HG02938 (cell line): ENCODE results near the gene PTPRR.

ENCODE experiments used
- ATAC-seq: cut with Tn5 transposase; IDR thresholded peaks from one replicate; pipeline ENCODE4 v1.9.1; 2021; ENCODE audit warnings: mild to moderate bottlenecking, moderate library complexity; ENCODE audit not compliant: unreplicated experiment

Gene PTPRR

DNA sequence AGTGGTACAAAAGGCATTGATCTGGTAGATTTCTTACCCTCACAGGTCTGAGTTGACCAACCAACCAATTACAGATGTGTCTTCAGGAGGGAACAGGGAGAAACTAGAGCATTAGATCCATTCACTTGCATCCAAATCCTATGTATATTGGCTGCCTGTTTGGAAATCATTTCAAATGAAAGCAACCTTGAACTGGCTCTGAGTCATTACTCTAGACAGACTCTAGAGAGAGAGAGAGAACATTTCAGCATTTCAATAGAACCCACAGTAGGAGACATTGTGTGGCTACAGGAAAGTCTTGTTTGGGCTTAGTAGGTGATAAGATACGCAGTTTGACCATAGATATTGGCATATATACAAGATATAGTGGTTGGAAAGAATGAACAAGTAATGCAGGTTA lies 114.5 kb downstream of the PTPRR start:
- no peak for ATAC-seq

DNA sequence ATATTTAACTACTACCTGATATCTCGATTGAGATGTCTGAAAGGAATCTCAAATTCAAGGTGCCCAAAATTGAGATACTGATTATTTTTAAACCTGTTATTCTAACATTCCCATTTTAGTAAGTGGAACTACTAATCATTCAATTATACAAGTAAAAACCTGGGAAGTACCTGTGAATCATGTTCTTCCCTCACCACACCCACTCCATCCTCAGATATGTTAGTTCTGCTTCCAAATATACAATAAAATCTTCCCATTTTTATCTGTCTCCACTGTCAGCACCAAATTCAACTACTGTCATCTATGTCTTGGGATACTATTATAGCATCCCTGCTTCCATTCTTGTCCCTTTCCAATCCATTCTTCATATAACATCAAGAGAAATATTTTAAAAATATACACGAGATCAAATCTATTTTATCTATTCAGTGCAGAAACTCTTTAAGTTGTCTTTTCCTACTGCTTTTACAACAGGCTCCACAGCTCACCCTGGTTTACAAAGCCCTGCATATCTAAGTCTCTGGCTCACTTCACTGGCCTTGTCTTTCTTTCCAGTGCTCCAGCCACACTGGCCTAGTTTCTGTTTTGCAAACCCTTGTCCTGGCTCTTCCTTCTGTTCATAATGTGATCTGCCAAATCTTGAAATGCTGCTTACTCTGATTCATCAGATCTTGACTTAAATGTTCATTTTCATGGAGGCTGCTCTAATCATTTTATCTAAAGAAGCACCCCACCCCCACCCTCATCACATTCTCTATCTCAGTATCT lies 122.3 kb downstream of the PTPRR start:
- ATAC-seq, result no peak

DNA sequence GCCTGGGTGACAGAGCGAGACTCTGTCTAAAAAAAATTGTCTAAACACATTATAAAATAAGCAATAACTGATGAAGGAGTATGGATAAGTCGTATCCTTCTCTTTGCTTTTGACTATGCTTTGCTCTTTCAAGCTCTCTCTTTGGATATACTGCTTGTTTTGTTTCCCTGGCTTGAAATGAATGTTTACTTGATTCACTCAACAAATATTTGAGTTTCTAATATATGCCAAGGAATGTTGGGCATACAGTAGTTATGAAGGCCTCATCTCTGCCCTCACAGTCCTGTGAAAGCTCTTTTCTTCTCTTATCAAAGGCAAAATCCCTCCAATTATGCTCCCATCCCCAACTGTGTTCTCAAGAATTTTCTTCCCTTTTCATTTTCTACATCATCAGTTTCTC lies 123.5 kb downstream of the PTPRR start:
- no peak for ATAC-seq

GRCh38 chr12:70795608-70796007 lies 124.9 kb downstream of the PTPRR start:
- no peak for ATAC-seq

DNA sequence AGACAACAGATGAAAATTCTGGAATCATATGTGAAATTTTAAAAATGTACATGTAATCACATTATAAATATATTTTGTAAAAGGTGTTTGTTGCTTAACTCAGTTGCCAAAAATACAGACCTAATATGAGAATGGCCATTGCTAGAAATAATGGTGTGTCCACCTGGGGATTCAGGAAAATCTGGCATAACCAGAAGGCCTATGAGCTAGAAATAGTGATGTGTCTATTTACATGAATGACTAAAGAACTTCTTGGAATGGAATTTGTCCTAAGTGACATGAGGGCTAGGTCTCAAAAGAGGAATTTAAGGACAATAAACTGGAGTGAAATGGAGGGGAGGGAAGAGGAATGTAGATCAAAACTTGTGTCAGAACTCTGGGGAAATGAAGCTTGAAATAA lies 126.4 kb downstream of the PTPRR start:
- no peak for ATAC-seq

DNA sequence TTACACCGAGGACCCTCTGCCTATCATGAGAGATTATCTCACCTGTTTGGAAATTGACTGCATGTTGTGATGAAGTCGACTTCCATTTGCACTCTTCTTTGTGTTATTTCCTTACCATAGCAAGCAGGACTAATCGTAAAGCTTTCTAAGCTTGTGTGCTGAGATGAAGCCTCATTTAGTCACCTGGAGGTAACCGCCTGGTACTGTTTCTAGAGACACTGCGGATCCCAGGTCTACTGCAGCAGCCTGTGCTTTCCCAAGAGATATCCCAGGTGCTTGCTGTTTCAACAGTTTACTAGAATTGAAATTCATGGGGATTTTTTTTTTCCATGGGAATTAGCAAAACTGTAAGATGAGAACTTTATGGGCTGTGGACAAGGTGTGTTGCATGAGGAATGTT lies 131.8 kb downstream of the PTPRR start:
- no peak for ATAC-seq

GRCh38 chr12:70787612-70788011 lies 132.9 kb downstream of the PTPRR start:
- ATAC-seq, result no peak

- no peak for ATAC-seq
Measured at GRCh38 chr12:70785896-70786295, 134.6 kb downstream of the PTPRR start.

GRCh38 chr12:70784042-70784668 lies 136.4 kb downstream of the PTPRR start:
- ATAC-seq, result no peak

- no peak for ATAC-seq
Measured at GRCh38 chr12:70783455-70783854, 137.1 kb downstream of the PTPRR start.

GRCh38 chr12:70779250-70779649 lies 141.3 kb downstream of the PTPRR start:
- no peak for ATAC-seq

GRCh38 chr12:70774055-70774454 lies 146.5 kb downstream of the PTPRR start:
- no peak for ATAC-seq

GRCh38 chr12:70772836-70773235 lies 147.7 kb downstream of the PTPRR start:
- ATAC-seq, result no peak

DNA sequence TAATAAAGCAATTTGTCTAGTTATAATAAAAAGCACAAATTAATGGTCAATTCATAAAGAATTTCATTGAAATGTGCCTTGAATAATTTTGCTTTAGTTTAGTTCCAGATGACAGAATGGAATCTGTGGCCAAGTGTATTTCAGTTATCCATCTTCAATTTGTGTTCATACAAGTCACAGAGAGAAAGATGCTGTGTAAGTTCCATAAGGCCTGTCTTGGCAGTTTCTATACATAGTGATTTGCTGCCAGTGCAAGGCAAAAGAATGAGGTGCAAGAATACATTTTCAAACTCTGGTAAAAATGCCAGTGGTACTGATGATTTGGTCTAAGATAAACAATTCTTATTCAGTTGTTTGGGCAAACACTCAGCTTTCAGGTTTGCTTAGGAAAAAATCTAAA lies 149.0 kb downstream of the PTPRR start:
- ATAC-seq, result no peak

GRCh38 chr12:70763666-70764065 lies 156.9 kb downstream of the PTPRR start:
- no peak for ATAC-seq

DNA sequence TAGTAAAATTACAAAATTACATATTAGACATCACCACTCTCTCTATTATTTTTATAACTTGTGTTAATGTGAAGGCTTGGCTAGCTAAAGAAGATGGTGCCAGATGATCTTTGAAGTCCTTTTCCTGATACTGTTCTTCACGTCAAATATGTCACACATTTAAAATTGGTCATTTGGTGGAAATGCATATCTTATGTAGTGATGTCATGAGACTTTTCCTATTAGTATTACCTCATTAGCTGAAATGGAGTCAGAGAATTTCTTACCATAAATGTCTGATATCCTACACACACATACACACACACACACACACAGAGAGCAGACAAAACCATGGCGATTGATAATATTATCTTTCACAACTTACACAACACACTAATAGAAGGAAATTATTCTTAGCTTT lies 158.5 kb downstream of the PTPRR start:
- no peak for ATAC-seq

- no peak for ATAC-seq
Measured at GRCh38 chr12:70759161-70759918, 161.2 kb downstream of the PTPRR start.

DNA sequence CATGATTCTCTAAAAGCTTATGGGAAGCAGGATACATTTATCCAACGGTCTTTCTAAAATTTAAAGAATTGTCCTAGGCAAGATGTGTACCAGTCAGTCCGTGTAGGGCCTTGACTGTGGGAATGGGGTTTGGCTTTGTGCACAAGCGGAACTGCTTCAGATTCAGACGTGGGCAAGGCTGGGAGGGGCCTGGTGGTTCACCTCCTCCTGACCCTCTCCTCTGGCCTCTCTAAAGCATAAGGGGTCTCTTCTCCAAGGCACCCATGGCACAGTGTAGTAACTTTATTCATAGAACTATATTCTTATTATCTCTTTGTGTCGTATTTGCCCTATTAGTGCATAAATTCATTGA lies 162.1 kb downstream of the PTPRR start:
- no peak for ATAC-seq

- no peak for ATAC-seq
Measured at GRCh38 chr12:70757830-70758493, 162.6 kb downstream of the PTPRR start.

GRCh38 chr12:70756791-70757190 lies 163.7 kb downstream of the PTPRR start:
- ATAC-seq, result no peak

- ATAC-seq, result no peak
Measured at GRCh38 chr12:70756118-70756517, 164.4 kb downstream of the PTPRR start.

DNA sequence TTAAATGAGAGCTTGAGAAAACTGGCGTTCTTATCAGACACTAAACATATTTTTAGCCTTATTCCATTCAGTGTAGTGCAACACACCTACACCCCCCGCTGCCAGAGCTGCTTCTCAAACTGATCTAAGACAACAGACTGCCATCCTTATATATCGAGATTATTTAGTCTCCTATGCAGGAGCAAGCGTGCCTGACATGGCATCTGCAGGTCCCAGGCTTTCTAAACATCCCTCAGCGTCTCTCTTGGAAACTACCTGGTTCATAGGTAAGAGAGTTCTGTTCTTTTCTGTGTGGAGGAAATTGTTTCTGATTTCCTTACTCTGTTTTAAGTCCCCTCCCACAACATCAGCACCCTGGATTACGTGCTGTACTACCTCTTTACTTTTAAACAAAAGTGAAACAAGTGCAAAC lies 166.2 kb downstream of the PTPRR start:
- ATAC-seq, result no peak
